ENCODE measurements around the gene HK3. TPM values are rescaled to one million over a fixed set of nuclear protein-coding genes. Genes with fewer than 3 reads are reported as not detected.

Gene HK3
- total and polyA plus RNA-seq, 2 of the 8 experiments (the other 6 are each of a cell fraction or from before 2014, with no cell fraction given), result not detected

DNA sequence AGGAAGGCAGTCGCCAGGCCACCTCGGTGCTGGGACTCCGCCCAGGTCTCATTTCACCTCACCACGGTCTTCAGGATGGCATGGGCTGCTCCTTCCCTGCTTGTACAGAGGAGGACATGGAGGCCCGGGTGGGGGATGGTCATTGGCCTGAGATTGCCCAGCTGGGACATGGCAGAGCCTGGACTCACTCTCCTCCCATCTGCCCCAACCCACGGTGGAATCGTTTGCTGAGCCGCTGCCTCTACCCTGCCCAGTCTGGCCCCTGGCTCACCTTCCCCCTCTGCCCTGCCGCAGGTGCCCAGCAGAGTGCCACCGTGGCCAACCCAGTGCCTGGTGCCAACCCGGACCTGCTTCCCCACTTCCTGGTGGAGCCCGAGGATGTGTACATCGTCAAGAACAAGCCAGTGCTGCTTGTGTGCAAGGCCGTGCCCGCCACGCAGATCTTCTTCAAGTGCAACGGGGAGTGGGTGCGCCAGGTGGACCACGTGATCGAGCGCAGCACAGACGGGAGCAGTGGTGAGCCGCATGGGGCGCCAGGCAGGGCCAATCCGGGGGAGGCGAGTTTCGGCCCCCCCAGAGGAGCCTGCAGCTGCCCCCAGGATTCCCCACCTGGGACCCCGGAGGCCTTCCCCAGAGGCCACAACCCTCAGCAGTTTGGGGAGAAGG is 36.7 kb downstream of the HK3 start:
- whole genome bisulfite sequencing, 2 experiments (ENCODE audit: extremely low coverage in 1 of 2, insufficient coverage in 1 of 2, insufficient read length in 1 of 2, insufficient replicate concordance in 2 of 2, low coverage in 1 of 2, low lambda C conversion rate in 2 of 2, missing lambda C conversion rate in 1 of 2), result 88% methylated on average over 16 of the region's 28 CpGs; no CpG with 5 or more reads in 1 of the 2 experiments
- no peaks in the 10 kb centered on the region for H3K9me3 ChIP-seq (ENCODE audit: insufficient read depth in 2 of 2, low read depth in 1 of 2, low read length in 1 of 2)
- peak overlapping the region; percentile 86 for H3K4ac ChIP-seq (replicated peaks; ENCODE audit: insufficient read length, low read depth, low read length)
- peak overlapping the region; percentile 86 for H3K18ac ChIP-seq (ENCODE audit: extremely low read depth, low read length)
- no peak for TF ChIP-seq SP4 (IDR thresholded peaks at IDR 0.05; ENCODE audit: low read length)
- TF ChIP-seq, protein P1, sequence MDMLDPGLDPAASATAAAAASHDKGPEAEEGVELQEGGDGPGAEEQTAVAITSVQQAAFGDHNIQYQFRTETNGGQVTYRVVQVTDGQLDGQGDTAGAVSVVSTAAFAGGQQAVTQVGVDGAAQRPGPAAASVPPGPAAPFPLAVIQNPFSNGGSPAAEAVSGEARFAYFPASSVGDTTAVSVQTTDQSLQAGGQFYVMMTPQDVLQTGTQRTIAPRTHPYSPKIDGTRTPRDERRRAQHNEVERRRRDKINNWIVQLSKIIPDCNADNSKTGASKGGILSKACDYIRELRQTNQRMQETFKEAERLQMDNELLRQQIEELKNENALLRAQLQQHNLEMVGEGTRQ (IDR thresholded peaks at IDR 0.05; ENCODE audit: low read length), result 0 out of 2 replicates have a peak, but pooled peaks have one; percentile 11
- TF ChIP-seq, protein P2, sequence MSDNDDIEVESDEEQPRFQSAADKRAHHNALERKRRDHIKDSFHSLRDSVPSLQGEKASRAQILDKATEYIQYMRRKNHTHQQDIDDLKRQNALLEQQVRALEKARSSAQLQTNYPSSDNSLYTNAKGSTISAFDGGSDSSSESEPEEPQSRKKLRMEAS (IDR thresholded peaks at IDR 0.05), result 0 out of 2 replicates have a peak, but pooled peaks have one; percentile 16
- peak overlapping the region; percentile 96; the same call in 1 of the 2 replicates for H2BK12ac ChIP-seq (ENCODE audit: low read depth, low read length)
- no peaks in the 10 kb centered on the region for H3K79me1 ChIP-seq (ENCODE audit: low read depth, low read length)
- H2AK5ac ChIP-seq (ENCODE audit: low read depth, low read length), result 0 out of 2 replicates have a peak overlapping the region, but pooled peaks have one; percentile 15
- no peaks in the 10 kb centered on the region for H3K27me3 ChIP-seq (replicated peaks in 1 of 4; ENCODE audit: control insufficient read depth in 3 of 4, extremely low read depth in 1 of 4, insufficient read depth in 3 of 4, low read length in 3 of 4)
- DNase-seq (ENCODE audit: low read depth in 1 of 2, low spot score in 2 of 2), result no peak
- H3K4me1 ChIP-seq (replicated peaks in 1 of 4; ENCODE audit: control insufficient read depth in 3 of 4, insufficient read depth in 4 of 4, low read length in 3 of 4), result peaks cover 6 to 37% (median 26%) of the 10 kb centered on the region in 4 experiments
- no peaks in the 10 kb centered on the region for H3K23me2 ChIP-seq (ENCODE audit: low read depth, low read length)
- H2BK5ac ChIP-seq (ENCODE audit: low read depth, low read length), result peak overlapping the region; percentile 93; the same call in 1 of the 2 replicates
- H2BK20ac ChIP-seq (ENCODE audit: low read length), result 0 out of 2 replicates have a peak overlapping the region, but pooled peaks have one; percentile 55
- H4K20me1 ChIP-seq (replicated peaks in 1 of 2; ENCODE audit: control insufficient read depth in 1 of 2, insufficient read depth in 2 of 2, low read length in 2 of 2), result no peaks in the 10 kb centered on the region
- no peaks in the 10 kb centered on the region for H3K36me3 ChIP-seq (ENCODE audit: control insufficient read depth in 2 of 4, insufficient read depth in 4 of 4, low read length in 3 of 4)
- H3K4me3 ChIP-seq (ENCODE audit: extremely low read depth in 1 of 4, insufficient read depth in 2 of 4, low read depth in 3 of 4, low read length in 4 of 4), result no peak overlapping the region; a peak in 1 of 8 replicates
- H3K79me2 ChIP-seq (ENCODE audit: control insufficient read depth in 1 of 2, insufficient read depth in 2 of 2, low read length in 2 of 2), result no peaks in the 10 kb centered on the region
- no peak overlapping the region for H2BK120ac ChIP-seq (replicated peaks; ENCODE audit: low read depth, low read length)
- no peak overlapping the region for H4K5ac ChIP-seq (ENCODE audit: insufficient read length, low read depth, low read length)
- H3K56ac ChIP-seq (replicated peaks; ENCODE audit: insufficient read length, low read depth, low read length), result no peak overlapping the region
- H3K9ac ChIP-seq (replicated peaks in 1 of 4; ENCODE audit: extremely low read depth in 1 of 4, low read depth in 3 of 4, low read length in 3 of 4), result no peak overlapping the region
- H3K23ac ChIP-seq (ENCODE audit: insufficient read length), result no peak overlapping the region
- no peak overlapping the region for H3K14ac ChIP-seq (ENCODE audit: insufficient read length)
- POLR2A ChIA-PET (ENCODE audit: partially characterized antibody), result interaction anchor here (0.6 to 2.0 kb wide), 5 partner anchors 10 to 192 kb away, joined by 3 to 5 read pairs (median 4); no protein-coding TSS in a partner anchor
- H3K4me2 ChIP-seq (ENCODE audit: insufficient read depth in 1 of 2, low read depth in 2 of 2, low read length in 2 of 2), result peak overlapping the region in 1 of 2 experiments; percentile 40; a peak in 1 of 4 replicates
- peak overlapping the region; percentile 7; the same call in 1 of the 2 replicates for H4K8ac ChIP-seq (ENCODE audit: extremely low read depth, insufficient read depth, low read length)
- H3K27ac ChIP-seq (ENCODE audit: low read depth, low read length), result no peak overlapping the region
- peak overlapping the region; percentile 95 for H2BK15ac ChIP-seq (ENCODE audit: low read length)
- CTCF ChIA-PET (ENCODE audit: partially characterized antibody), result interaction anchor here (0.7 to 6.5 kb wide), 8 partner anchors 10 to 168 kb away, joined by 3 to 39 read pairs (median 4); no protein-coding TSS in a partner anchor
- no peak overlapping the region for H2AFZ ChIP-seq (ENCODE audit: low read length)
- peak overlapping the region; percentile 86 for H4K91ac ChIP-seq (replicated peaks; ENCODE audit: insufficient read length, low read length)
- no peak for FAIRE-seq

Data from H1 (cell line).